ENCODE data around the gene GPC6.

DNA sequence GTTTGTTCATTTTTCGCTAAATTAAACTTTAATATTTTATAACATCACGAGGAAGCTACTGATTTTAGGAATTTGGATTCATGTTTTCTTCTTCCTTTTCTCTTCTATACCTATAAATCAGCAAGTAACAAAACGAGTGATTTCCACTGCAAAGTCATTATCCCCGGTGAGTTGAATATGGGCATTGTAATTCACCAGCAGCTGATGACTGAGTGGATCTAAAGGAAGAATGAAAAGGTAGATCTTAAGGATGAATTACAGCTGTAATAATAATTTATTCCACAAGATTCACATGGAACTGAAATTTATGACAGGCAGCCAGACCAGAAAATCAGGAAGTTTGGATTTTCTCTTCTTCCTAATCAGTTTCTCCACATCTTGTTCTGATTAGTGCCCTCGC is 111.4 kb downstream of the GPC6 start:
- TF ChIP-seq, protein P1, sequence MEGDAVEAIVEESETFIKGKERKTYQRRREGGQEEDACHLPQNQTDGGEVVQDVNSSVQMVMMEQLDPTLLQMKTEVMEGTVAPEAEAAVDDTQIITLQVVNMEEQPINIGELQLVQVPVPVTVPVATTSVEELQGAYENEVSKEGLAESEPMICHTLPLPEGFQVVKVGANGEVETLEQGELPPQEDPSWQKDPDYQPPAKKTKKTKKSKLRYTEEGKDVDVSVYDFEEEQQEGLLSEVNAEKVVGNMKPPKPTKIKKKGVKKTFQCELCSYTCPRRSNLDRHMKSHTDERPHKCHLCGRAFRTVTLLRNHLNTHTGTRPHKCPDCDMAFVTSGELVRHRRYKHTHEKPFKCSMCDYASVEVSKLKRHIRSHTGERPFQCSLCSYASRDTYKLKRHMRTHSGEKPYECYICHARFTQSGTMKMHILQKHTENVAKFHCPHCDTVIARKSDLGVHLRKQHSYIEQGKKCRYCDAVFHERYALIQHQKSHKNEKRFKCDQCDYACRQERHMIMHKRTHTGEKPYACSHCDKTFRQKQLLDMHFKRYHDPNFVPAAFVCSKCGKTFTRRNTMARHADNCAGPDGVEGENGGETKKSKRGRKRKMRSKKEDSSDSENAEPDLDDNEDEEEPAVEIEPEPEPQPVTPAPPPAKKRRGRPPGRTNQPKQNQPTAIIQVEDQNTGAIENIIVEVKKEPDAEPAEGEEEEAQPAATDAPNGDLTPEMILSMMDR (IDR thresholded peaks at IDR 0.05): no peak
- no peak for TF ChIP-seq POLR2A (IDR thresholded peaks at IDR 0.05)

Data from uterus (tissue), 2 donors.